Epithelial cell of proximal tubule (primary cell): ENCODE data around the gene UGT1A6. TPM values are rescaled to one million over a fixed set of nuclear protein-coding genes. Genes with fewer than 3 reads are reported as not detected.

Experiments
- DNase-seq: peaks from one replicate; pipeline ENCODE4 v3.0.0-alpha.2; 2011; ENCODE audit warnings: low read depth
- H3K4me3 ChIP-seq: 2 replicates; pipeline ENCODE4 v1.5.1; 2011; ENCODE audit warnings: low read depth, mild to moderate bottlenecking, low read length
- total RNA-seq: library from RNA; depleted of rRNA; stranded (reverse); fragments of >200 nt; gene quantifications from 2 replicates; pipeline ENCODE4 v1.2.3, GENCODE V29; 2015
- TF ChIP-seq, protein P1 (sequence below): conservative IDR thresholded peaks from 2 replicates; pipeline ENCODE4 v1.5.1; 2012; ENCODE audit warnings: low read depth, mild to moderate bottlenecking, low read length

UGT1A6 gene
- total RNA-seq, 1 donor from 2014 or later: 0.52 TPM

DNA sequence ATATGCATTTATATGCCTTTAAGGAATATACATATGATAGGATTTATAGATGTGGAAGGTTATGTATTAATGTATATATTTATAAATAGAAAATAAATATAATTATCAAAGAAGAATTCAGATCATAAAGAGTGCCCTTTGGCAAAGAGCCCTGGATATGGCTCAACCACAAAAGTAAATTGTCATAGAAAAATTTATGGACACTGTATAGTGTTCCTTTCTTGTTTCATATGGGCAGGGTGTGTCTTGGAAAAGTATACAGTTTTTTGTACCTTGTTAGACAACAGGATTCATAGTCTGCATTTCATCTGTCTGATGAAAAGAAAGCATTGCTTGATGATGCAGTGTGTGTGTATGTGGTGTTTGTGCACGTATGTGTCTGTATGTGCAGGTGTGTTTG, 8.1 kb upstream of the UGT1A6 start:
- no peak overlapping the region for H3K4me3 ChIP-seq
- DNase-seq: no peak
- TF ChIP-seq, protein P1, sequence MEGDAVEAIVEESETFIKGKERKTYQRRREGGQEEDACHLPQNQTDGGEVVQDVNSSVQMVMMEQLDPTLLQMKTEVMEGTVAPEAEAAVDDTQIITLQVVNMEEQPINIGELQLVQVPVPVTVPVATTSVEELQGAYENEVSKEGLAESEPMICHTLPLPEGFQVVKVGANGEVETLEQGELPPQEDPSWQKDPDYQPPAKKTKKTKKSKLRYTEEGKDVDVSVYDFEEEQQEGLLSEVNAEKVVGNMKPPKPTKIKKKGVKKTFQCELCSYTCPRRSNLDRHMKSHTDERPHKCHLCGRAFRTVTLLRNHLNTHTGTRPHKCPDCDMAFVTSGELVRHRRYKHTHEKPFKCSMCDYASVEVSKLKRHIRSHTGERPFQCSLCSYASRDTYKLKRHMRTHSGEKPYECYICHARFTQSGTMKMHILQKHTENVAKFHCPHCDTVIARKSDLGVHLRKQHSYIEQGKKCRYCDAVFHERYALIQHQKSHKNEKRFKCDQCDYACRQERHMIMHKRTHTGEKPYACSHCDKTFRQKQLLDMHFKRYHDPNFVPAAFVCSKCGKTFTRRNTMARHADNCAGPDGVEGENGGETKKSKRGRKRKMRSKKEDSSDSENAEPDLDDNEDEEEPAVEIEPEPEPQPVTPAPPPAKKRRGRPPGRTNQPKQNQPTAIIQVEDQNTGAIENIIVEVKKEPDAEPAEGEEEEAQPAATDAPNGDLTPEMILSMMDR: no peak

GRCh38 chr2:233686928-233687327, 5.8 kb upstream of the UGT1A6 start:
- TF ChIP-seq, protein P1: no peak
- DNase-seq: no peak

GRCh38 chr2:233688341-233688740, 4.3 kb upstream of the UGT1A6 start:
- DNase-seq: no peak
- H3K4me3 ChIP-seq: no peak overlapping the region
- TF ChIP-seq, protein P1: no peak

More at GRCh38 chr2:233686928-233687327, 5.8 kb upstream of the UGT1A6 start:
- no peak overlapping the region for H3K4me3 ChIP-seq

- H3K4me3 ChIP-seq: no peak overlapping the region
- TF ChIP-seq, protein P1: no peak
- DNase-seq: no peak
Measured at GRCh38 chr2:233689031-233689430, 3.7 kb upstream of the UGT1A6 start.

GRCh38 chr2:233689501-233689900, 3.2 kb upstream of the UGT1A6 start:
- no peak overlapping the region for H3K4me3 ChIP-seq
- DNase-seq: no peak
- TF ChIP-seq, protein P1: no peak

- no peak for DNase-seq
- no peak overlapping the region for H3K4me3 ChIP-seq
- TF ChIP-seq, protein P1: no peak
Measured at GRCh38 chr2:233690444-233690843, 2.2 kb upstream of the UGT1A6 start.
